ENCODE results near the gene UCP3.

UCP3 gene

GRCh38 chr11:74011360-74012073 lies 2.6 kb upstream of the UCP3 start:
- TF ChIP-seq, protein P1, sequence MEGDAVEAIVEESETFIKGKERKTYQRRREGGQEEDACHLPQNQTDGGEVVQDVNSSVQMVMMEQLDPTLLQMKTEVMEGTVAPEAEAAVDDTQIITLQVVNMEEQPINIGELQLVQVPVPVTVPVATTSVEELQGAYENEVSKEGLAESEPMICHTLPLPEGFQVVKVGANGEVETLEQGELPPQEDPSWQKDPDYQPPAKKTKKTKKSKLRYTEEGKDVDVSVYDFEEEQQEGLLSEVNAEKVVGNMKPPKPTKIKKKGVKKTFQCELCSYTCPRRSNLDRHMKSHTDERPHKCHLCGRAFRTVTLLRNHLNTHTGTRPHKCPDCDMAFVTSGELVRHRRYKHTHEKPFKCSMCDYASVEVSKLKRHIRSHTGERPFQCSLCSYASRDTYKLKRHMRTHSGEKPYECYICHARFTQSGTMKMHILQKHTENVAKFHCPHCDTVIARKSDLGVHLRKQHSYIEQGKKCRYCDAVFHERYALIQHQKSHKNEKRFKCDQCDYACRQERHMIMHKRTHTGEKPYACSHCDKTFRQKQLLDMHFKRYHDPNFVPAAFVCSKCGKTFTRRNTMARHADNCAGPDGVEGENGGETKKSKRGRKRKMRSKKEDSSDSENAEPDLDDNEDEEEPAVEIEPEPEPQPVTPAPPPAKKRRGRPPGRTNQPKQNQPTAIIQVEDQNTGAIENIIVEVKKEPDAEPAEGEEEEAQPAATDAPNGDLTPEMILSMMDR (IDR thresholded peaks at IDR 0.05; ENCODE audit: low read depth, low read length): no peak
- no peak overlapping the region for H3K4me3 ChIP-seq (ENCODE audit: low read depth, low read length)

DNA sequence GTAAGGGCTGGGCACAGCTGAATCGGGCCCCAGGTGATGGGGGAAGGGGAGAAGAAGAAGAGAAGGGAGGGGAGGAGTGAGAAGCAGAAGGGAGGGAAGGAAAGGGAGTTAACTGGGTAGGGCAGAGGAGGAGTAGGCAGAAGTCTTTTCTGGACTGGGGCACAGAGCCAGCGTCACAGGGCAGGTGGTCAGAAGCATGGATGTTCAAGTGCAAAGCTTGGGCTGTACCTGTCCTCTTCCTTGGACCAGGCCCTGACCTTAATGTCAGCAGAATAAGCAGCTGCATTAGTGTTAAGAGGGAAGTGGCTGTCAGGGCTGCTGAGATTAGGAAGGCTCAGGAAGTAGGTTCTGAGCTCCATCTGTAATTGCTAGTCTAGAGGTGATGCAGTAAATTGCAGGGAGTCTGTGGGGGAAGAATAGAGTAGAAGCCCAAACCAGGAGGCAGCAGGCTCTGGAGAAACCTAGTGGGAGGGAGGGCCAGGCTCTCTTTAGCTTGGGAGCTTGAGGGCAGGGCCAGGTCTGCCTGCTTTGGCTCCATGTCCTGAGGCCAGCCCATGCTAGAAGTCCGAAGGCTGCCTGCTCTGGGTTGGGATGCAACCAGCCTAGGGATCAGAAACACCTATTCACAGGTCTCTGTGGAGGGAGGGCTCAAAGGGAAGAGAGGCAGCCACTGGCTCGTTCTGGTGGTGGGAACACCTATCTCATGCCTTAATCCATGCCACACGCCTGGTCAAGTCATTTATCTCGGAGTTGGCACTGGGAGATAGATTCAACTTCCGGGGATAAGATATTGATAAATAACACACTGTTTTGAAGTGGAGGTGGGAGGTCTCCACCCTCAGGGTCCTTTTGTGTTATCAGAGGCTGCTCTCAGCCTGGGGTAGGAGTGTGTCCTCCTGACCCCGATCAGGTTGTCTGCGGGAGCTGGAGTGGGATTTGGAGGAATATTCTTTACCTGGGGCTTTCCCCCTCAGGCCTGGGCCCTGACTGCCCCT lies 1.7 kb upstream of the UCP3 start:
- TF ChIP-seq, protein P1 (IDR thresholded peaks at IDR 0.05; ENCODE audit: low read depth, low read length): no peak
- H3K4me3 ChIP-seq (ENCODE audit: low read depth, low read length): no peak overlapping the region

DNA sequence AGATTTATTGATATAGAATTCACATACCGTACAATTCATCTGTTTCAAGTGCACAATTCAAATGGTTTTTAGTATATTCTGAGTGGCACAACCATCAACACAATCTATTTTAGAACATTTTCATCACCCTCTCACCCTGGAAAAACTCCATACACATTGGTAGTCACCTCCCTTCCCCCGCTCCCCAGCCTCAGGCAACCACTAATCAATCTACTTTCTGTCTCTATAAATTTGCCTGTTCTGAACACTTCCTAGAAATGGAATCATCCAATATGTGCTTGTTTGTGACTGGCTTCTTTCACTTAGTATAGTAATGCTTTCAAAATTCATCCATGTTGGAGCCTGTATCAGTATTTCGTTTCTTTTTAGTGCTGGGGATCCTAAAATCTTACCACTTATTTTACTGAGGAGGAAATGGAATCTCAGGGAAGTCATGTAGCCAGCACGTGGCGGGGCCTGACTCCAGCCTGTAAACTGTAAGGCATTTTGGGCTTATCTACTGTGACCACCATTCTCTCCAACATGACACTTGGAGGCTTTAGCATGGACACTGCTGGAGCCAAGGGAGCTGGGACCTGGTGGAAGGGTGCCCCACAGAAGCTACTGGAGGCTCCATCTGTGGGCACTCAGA lies 905 bp upstream of the UCP3 start:
- TF ChIP-seq, protein P1 (IDR thresholded peaks at IDR 0.05; ENCODE audit: low read depth, low read length): no peak
- no peak overlapping the region for H3K4me3 ChIP-seq (ENCODE audit: low read depth, low read length)

- TF ChIP-seq, protein P1 (IDR thresholded peaks at IDR 0.05; ENCODE audit: low read depth, low read length): no peak
- H3K4me3 ChIP-seq (ENCODE audit: low read depth, low read length): no peak overlapping the region
Measured at GRCh38 chr11:74009230-74009547, 304 bp upstream of the UCP3 start.

GRCh38 chr11:74007691-74008372 lies 1.1 kb downstream of the UCP3 start:
- no peak overlapping the region for H3K4me3 ChIP-seq (ENCODE audit: low read depth, low read length)
- TF ChIP-seq, protein P1 (IDR thresholded peaks at IDR 0.05; ENCODE audit: low read depth, low read length): no peak

- TF ChIP-seq, protein P1 (IDR thresholded peaks at IDR 0.05; ENCODE audit: low read depth, low read length): no peak
- no peak overlapping the region for H3K4me3 ChIP-seq (ENCODE audit: low read depth, low read length)
Measured at GRCh38 chr11:74006743-74007304, 2.1 kb downstream of the UCP3 start.

All from WI38 (cell line).